Measurements from ENCODE around the gene ZNF48.

DNA sequence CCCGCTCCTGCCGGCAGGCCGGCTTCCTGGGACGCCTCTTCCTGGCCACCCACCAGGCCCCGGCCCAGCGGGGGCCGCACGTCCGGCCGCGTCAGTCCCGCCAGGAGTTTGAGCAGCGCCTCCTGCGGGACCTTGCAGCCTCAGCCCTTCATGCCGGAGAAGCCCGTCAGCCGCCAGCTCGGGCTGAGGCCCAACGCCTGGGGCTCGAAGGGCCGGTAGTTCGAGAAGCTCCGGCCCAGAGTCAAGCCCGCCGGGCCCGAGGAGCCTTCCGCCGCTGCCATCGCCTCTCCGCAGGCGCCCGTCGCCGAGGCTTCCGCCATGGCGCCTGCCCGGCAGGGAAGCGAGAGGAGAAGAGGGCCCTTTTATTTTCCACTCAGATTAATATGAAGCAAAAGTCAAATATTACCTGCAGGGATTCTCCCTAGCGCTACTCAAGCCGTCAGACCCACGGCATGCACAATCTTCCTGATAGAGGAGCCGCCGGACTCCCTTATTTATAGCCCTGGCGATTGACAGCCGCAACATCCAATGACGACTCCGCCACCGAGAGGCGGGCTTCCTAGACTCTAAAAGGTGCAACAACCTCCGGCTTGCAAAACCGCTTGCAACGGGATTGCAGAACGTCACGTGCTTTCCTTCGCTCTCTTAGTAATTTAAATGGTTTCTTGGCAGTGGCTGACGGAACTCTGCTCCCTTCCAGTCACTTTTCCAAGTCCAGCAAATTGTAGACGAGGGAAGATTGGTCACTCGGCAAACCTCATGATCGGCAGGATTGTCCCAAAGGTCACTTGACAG, 50.4 kb downstream of the ZNF48 start, which contains the start of gene SEPHS2:
- no peak for TF ChIP-seq ZFP30 (CRISPR knock-in tag; IDR thresholded peaks at IDR 0.05)
- TF ChIP-seq, protein P1, sequence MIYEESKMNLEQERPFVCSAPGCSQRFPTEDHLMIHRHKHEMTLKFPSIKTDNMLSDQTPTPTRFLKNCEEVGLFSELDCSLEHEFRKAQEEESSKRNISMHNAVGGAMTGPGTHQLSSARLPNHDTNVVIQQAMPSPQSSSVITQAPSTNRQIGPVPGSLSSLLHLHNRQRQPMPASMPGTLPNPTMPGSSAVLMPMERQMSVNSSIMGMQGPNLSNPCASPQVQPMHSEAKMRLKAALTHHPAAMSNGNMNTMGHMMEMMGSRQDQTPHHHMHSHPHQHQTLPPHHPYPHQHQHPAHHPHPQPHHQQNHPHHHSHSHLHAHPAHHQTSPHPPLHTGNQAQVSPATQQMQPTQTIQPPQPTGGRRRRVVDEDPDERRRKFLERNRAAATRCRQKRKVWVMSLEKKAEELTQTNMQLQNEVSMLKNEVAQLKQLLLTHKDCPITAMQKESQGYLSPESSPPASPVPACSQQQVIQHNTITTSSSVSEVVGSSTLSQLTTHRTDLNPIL (CRISPR knock-in tag; IDR thresholded peaks at IDR 0.05; ENCODE audit: low read depth), result no peak
- TF ChIP-seq RARB (CRISPR knock-in tag; IDR thresholded peaks at IDR 0.05), result no peak
- no peak for TF ChIP-seq ESRRG (CRISPR knock-in tag; IDR thresholded peaks at IDR 0.05)
- TF ChIP-seq ZC3H10 (CRISPR knock-in tag; IDR thresholded peaks at IDR 0.05), result no peak
- TF ChIP-seq, protein P2, sequence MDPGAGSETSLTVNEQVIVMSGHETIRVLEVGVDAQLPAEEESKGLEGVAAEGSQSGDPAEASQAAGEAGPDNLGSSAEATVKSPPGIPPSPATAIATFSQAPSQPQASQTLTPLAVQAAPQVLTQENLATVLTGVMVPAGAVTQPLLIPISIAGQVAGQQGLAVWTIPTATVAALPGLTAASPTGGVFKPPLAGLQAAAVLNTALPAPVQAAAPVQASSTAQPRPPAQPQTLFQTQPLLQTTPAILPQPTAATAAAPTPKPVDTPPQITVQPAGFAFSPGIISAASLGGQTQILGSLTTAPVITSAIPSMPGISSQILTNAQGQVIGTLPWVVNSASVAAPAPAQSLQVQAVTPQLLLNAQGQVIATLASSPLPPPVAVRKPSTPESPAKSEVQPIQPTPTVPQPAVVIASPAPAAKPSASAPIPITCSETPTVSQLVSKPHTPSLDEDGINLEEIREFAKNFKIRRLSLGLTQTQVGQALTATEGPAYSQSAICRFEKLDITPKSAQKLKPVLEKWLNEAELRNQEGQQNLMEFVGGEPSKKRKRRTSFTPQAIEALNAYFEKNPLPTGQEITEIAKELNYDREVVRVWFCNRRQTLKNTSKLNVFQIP (CRISPR knock-in tag; IDR thresholded peaks at IDR 0.05; ENCODE audit: borderline replicate concordance, low read depth), result no peak
- TF ChIP-seq, protein P3, sequence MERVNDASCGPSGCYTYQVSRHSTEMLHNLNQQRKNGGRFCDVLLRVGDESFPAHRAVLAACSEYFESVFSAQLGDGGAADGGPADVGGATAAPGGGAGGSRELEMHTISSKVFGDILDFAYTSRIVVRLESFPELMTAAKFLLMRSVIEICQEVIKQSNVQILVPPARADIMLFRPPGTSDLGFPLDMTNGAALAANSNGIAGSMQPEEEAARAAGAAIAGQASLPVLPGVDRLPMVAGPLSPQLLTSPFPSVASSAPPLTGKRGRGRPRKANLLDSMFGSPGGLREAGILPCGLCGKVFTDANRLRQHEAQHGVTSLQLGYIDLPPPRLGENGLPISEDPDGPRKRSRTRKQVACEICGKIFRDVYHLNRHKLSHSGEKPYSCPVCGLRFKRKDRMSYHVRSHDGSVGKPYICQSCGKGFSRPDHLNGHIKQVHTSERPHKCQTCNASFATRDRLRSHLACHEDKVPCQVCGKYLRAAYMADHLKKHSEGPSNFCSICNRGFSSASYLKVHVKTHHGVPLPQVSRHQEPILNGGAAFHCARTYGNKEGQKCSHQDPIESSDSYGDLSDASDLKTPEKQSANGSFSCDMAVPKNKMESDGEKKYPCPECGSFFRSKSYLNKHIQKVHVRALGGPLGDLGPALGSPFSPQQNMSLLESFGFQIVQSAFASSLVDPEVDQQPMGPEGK (CRISPR knock-in tag; IDR thresholded peaks at IDR 0.05; ENCODE audit: borderline replicate concordance), result no peak
- no peak for TF ChIP-seq TCF4 (CRISPR knock-in tag; IDR thresholded peaks at IDR 0.05; ENCODE audit: borderline replicate concordance)
- TF ChIP-seq ISL1 (CRISPR knock-in tag; IDR thresholded peaks at IDR 0.05), result no peak

All from SK-N-SH treated with all-trans-retinoic acid at 6 μM for 48 hours (cell line).